Thoracic aorta (tissue), 2 donors: ENCODE data around the gene TBL2. TPM values are rescaled to one million over a fixed set of nuclear protein-coding genes. Genes with fewer than 3 reads are reported as not detected.

Experiments used
- ATAC-seq: fragments of 150-250 bp; one replicate; pipeline ENCODE4 v1.8.0; 2017; ENCODE audit warnings: low read depth; ENCODE audit not compliant: insufficient number of reproducible peaks, low FRiP score
- DNase-seq: peaks from one replicate; pipeline ENCODE4 v3.0.0-alpha.2; 2020; ENCODE audit warnings: low spot score
- H3K27ac ChIP-seq, 2 donors: fragments of 200-600 bp; sonication (generic); 1 replicate in 1 of 2; 2 replicates in 1 of 2; pipeline ENCODE4 v1.5.1; 2016; ENCODE audit warnings: mild to moderate bottlenecking in 2 of 2, moderate library complexity in 2 of 2
- H3K27me3 ChIP-seq: fragments of 200-600 bp; sonication (generic); replicated peaks from 2 replicates; pipeline ENCODE4 v1.6.0; 2016; ENCODE audit warnings: mild to moderate bottlenecking; ENCODE audit not compliant: insufficient read depth
- H3K36me3 ChIP-seq: fragments of 200-600 bp; sonication (generic); one replicate; pipeline ENCODE4 v1.5.1; 2016
- H3K4me1 ChIP-seq, 2 donors: fragments of 200-600 bp; sonication (generic); 1 replicate in 1 of 2; 2 replicates in 1 of 2; pipeline versions ENCODE4 v1.5.1 to v1.6.0; 2016; ENCODE audit warnings: low read depth in 2 of 2, mild to moderate bottlenecking in 1 of 2; ENCODE audit not compliant: control insufficient read depth in 1 of 2
- H3K4me3 ChIP-seq: fragments of 200-600 bp; sonication (generic); 2 replicates; pipeline ENCODE4 v1.5.1; 2016; ENCODE audit warnings: mild to moderate bottlenecking
- H3K9me3 ChIP-seq: fragments of 200-600 bp; sonication (generic); 2 replicates; pipeline ENCODE4 v1.5.1; 2016
- CTCF ChIP-seq: fragments of 200-600 bp; sonication (generic); IDR thresholded peaks from one replicate; pipeline ENCODE4 v1.5.1; 2019; ENCODE audit warnings: antibody characterized with exemption
- total RNA-seq, 2 donors: library from RNA; depleted of rRNA; stranded (reverse); fragments of >200 nt; gene quantifications; one replicate each; pipeline versions ENCODE4 v1.1.0 to v1.2.3, GENCODE V29; 2016

Gene TBL2
- total RNA-seq, 2 donors from 2014 or later = 17.1 to 31.7 TPM

- no peak overlapping the region for H3K27ac ChIP-seq
- no peaks in the 10 kb centered on the region for H3K4me1 ChIP-seq
- H3K4me3 ChIP-seq = no peak overlapping the region
- no peak for ATAC-seq
- H3K9me3 ChIP-seq = no peaks in the 10 kb centered on the region
- no peak for DNase-seq
- H3K36me3 ChIP-seq = no peaks in the 10 kb centered on the region
- no peak for TF ChIP-seq CTCF
- no peaks in the 10 kb centered on the region for H3K27me3 ChIP-seq
These were observed 18.0 kb upstream of the TBL2 start for GRCh38 chr7:73596191-73597065.

GRCh38 chr7:73595358-73595757, 17.0 kb upstream of the TBL2 start:
- no peak for TF ChIP-seq CTCF
- Histone ChIP-seq H3K4me1 (no peaks in the 10 kb centered on the region), H3K4me3 (no peak overlapping the region), H3K27ac (no peak overlapping the region), H3K27me3 (no peaks in the 10 kb centered on the region), H3K36me3 (no peaks in the 10 kb centered on the region), H3K9me3 (no peaks in the 10 kb centered on the region)
- DNase-seq (no peak), ATAC-seq (no peak)

- no peak for TF ChIP-seq CTCF
These were observed 15.0 kb upstream of the TBL2 start for GRCh38 chr7:73593207-73594045.

GRCh38 chr7:73586911-73587310, 8.5 kb upstream of the TBL2 start:
- Histone ChIP-seq H3K4me1 (no peaks in the 10 kb centered on the region), H3K36me3 (no peaks in the 10 kb centered on the region), H3K27me3 (no peaks in the 10 kb centered on the region), H3K9me3 (no peaks in the 10 kb centered on the region), H3K4me3 (no peak overlapping the region), H3K27ac (no peak overlapping the region)
- no peak for DNase-seq
- no peak for TF ChIP-seq CTCF
- ATAC-seq = no peak

More at GRCh38 chr7:73593207-73594045, 15.0 kb upstream of the TBL2 start:
- DNase-seq = no peak
- H3K9me3 ChIP-seq = no peaks in the 10 kb centered on the region
- no peak overlapping the region for H3K4me3 ChIP-seq
- H3K27ac ChIP-seq = no peak overlapping the region
- no peaks in the 10 kb centered on the region for H3K36me3 ChIP-seq
- no peaks in the 10 kb centered on the region for H3K27me3 ChIP-seq
- no peak for ATAC-seq
- no peaks in the 10 kb centered on the region for H3K4me1 ChIP-seq

- no peaks in the 10 kb centered on the region for H3K36me3 ChIP-seq
- no peak overlapping the region for H3K27ac ChIP-seq
- no peaks in the 10 kb centered on the region for H3K9me3 ChIP-seq
- H3K4me3 ChIP-seq = no peak overlapping the region
- H3K27me3 ChIP-seq = no peaks in the 10 kb centered on the region
- ATAC-seq (no peak), DNase-seq (no peak)
- no peaks in the 10 kb centered on the region for H3K4me1 ChIP-seq
- TF ChIP-seq CTCF = no peak
These were observed 6.8 kb upstream of the TBL2 start for GRCh38 chr7:73585196-73585595.
